Pancreas (tissue), 10 donors: ENCODE data around the gene GMDS. TPM values are rescaled to one million over a fixed set of nuclear protein-coding genes. Genes with fewer than 3 reads are reported as not detected.

Experiments used
- ATAC-seq, 4 donors: fragments of 200-7000 bp; cut with Tn5 transposase; one replicate each; pipeline versions ENCODE4 v1.8.0 to v1.9.1; 2020; ENCODE audit warnings: mild to moderate bottlenecking in 4 of 4, moderate library complexity in 4 of 4
- DNase-seq, 6 donors: peaks; one replicate each; pipeline ENCODE4 v3.0.0-alpha.2; 2020
- FAIRE-seq: peaks from 2 replicates; lab custom pipeline; 2012; peaks lifted over from hg19 to GRCh38; lab: Jason Lieb, UNC
- H3K27ac ChIP-seq, 4 donors: fragments of 200-600 bp; sonication (generic); 1 replicate in 3 of 4; 2 replicates in 1 of 4; pipeline versions ENCODE4 v1.5.0 to v1.8.0; 2020
- H3K27me3 ChIP-seq, 4 donors: fragments of 200-600 bp; one replicate each; pipeline ENCODE4 v1.8.0; 2021
- H3K36me3 ChIP-seq, 3 donors: fragments of 200-600 bp; sonication (generic) in 1 of 3; one replicate each; pipeline versions ENCODE4 v1.5.0 to v1.8.0; 2020 to 2021
- H3K4me1 ChIP-seq, 3 donors: fragments of 200-600 bp; one replicate each; pipeline ENCODE4 v1.8.0; 2021
- H3K4me3 ChIP-seq, 4 donors: fragments of 200-600 bp; sonication (generic) in 2 of 4; one replicate each; pipeline versions ENCODE4 v1.5.0 to v1.8.0; 2020 to 2021
- H3K9me3 ChIP-seq, 4 donors: fragments of 200-600 bp; one replicate each; pipeline ENCODE4 v1.8.0; 2021
- CTCF ChIP-seq, 4 donors: fragments of 200-600 bp; sonication (generic) in 3 of 4; IDR thresholded peaks; one replicate each; pipeline versions ENCODE4 v1.5.0 to v1.8.0; 2021; ENCODE audit warnings: antibody characterized with exemption in 4 of 4
- WGBS, 2 donors: extraction: QIAGEN DNeasy Blood & Tissue Kit; methylation state at CpG; one replicate each; pipeline ENCODE4 v1.1.7; 2013; 5-methylcytosine and 5-hydroxymethylcytosine counted together
- intact Hi-C, 3 donors: fragments of 100-400 bp; cut with DNase I; formaldehyde crosslinking; loops; one replicate each; pipeline versions ENCODE4 v1.11.1 to v1.14.2; 2022
- polyA plus RNA-seq, 2 donors: library from polyadenylated mRNA; stranded (reverse); fragments of 200-250 nt; gene quantifications; one replicate each; pipeline ENCODE4 v1.2.3, GENCODE V29; 2013
- total RNA-seq, 6 donors: library from RNA; stranded (reverse); fragmentation: NEBNext Ultra II Directional in 4 of 6; extraction: Animal tissue kit (Norgen Biotek cat#: 25700) in 4 of 6; gene quantifications; one replicate each; pipeline versions ENCODE4 v1.2.1 to v1.2.4, GENCODE V29; 2021 to 2023
- donor health status: healthy with polysubstance abuse.
- donor health status: DM: no; HTN: no; CAD: no; lungs with moderate emphysema.
- donor health status: DM: no; HTN: no; CAD: no.
- donor health status: control.
- donor health status: control.
- donor health status: Bipolar disorder and iron deficiency.
- donor health status: DM: yes; HTN: yes; CAD: no.
- donor health status: DM: no; HTN: no; CAD: no.
- donor health status: DM: no; HTN: no; CAD: no.
- donor health status: DM: yes; HTN: yes; CAD: no.

The GMDS gene
- total and polyA plus RNA-seq, 8 donors = 7.6 to 40.8 (median 26.5) TPM

GRCh38 chr6:1958257-1958656 lies 287.1 kb downstream of the GMDS start:
- no peak for ATAC-seq
- intact Hi-C loops = no loop called here

GRCh38 chr6:1957746-1958145 lies 287.7 kb downstream of the GMDS start:
- FAIRE-seq (no peak), DNase-seq (no peak), ATAC-seq (no peak)
- H3K36me3 ChIP-seq = no peaks in the 10 kb centered on the region
- no peak overlapping the region for H3K27ac ChIP-seq
- intact Hi-C loops = no loop called here
- H3K27me3 ChIP-seq = no peaks in the 10 kb centered on the region
- H3K9me3 ChIP-seq = no peaks in the 10 kb centered on the region
- no peak overlapping the region for H3K4me3 ChIP-seq
- WGBS, 2 donors = 73 to 93% methylated on average over 5 of the region's 5 CpGs
- no peak for TF ChIP-seq CTCF (IDR thresholded peaks at IDR 0.05)
- peaks cover 0 to 7% (median 0%) of the 10 kb centered on the region in 3 donors for H3K4me1 ChIP-seq

More at GRCh38 chr6:1958257-1958656, 287.1 kb downstream of the GMDS start:
- Histone ChIP-seq H3K4me3 (no peak overlapping the region), H3K27me3 (no peaks in the 10 kb centered on the region), H3K4me1 (peaks cover 0 to 7% (median 0%) of the 10 kb centered on the region in 3 donors), H3K9me3 (no peaks in the 10 kb centered on the region), H3K36me3 (no peaks in the 10 kb centered on the region), H3K27ac (no peak overlapping the region)
- FAIRE-seq = no peak
- WGBS, 2 donors = 86 to 90% methylated on average over 4 of the region's 4 CpGs
- DNase-seq = no peak
- TF ChIP-seq CTCF (IDR thresholded peaks at IDR 0.05) = no peak

DNA sequence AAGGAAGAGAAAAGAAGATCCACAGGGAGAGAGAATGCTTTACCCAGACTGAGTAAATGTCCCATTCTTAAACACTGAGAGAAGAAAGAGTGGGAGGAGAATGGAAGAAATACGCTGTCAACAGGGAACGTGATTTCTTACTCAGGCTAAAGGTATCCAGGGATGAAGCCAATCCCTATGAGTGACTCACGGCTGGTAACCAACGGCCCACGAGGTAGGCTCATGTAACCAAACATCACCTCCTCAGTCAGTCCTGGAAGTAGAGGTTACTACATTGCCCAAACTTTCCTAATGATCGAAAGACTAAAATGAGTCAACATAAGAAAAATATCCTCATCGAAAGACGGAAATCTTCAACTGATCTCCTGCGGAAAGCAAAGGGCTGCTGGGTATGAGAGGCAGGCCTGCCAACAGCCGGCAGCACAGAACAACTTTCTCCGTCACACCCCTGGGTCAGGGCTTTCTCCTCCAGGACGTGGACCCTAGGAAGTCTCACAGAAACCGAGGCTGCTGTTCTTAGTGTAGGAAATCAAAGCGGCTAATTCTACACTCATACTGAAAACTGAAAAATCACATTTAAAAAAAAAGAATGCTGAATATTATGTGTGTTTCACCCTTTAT lies 292.6 kb downstream of the GMDS start:
- WGBS, 2 donors = 94 to 98% methylated on average over 14 of the region's 14 CpGs
- no peak for TF ChIP-seq CTCF (IDR thresholded peaks at IDR 0.05)
- H3K27me3 ChIP-seq = no peaks in the 10 kb centered on the region
- no peak for ATAC-seq
- intact Hi-C loops = no loop called here
- FAIRE-seq = no peak
- no peak overlapping the region for H3K27ac ChIP-seq
- no peaks in the 10 kb centered on the region for H3K36me3 ChIP-seq
- H3K4me3 ChIP-seq = no peak overlapping the region
- H3K9me3 ChIP-seq = no peaks in the 10 kb centered on the region
- no peaks in the 10 kb centered on the region for H3K4me1 ChIP-seq
- no peak for DNase-seq

GRCh38 chr6:1950631-1951030 lies 294.8 kb downstream of the GMDS start:
- Histone ChIP-seq H3K4me3 (no peak overlapping the region), H3K9me3 (no peaks in the 10 kb centered on the region), H3K27ac (no peak overlapping the region), H3K36me3 (no peaks in the 10 kb centered on the region), H3K4me1 (no peaks in the 10 kb centered on the region), H3K27me3 (no peaks in the 10 kb centered on the region)
- FAIRE-seq (no peak), DNase-seq (no peak), ATAC-seq (no peak)
- WGBS, 2 donors = 91 to 96% methylated on average over 6 of the region's 6 CpGs
- intact Hi-C loops = no loop called here
- no peak for TF ChIP-seq CTCF (IDR thresholded peaks at IDR 0.05)

- no peak for FAIRE-seq
Measured at GRCh38 chr6:1949538-1949937, 295.9 kb downstream of the GMDS start.

More at GRCh38 chr6:1949538-1949937, 295.9 kb downstream of the GMDS start:
- no peak overlapping the region for H3K27ac ChIP-seq
- no peaks in the 10 kb centered on the region for H3K36me3 ChIP-seq
- ATAC-seq (no peak), DNase-seq (no peak)
- no peak overlapping the region for H3K4me3 ChIP-seq
- WGBS, 2 donors = 95 to 99% methylated on average over 2 of the region's 2 CpGs
- intact Hi-C loops = no loop called here
- TF ChIP-seq CTCF (IDR thresholded peaks at IDR 0.05) = no peak
- H3K4me1 ChIP-seq = no peaks in the 10 kb centered on the region
- no peaks in the 10 kb centered on the region for H3K27me3 ChIP-seq
- H3K9me3 ChIP-seq = no peaks in the 10 kb centered on the region
